ENCODE measurements around the gene GPR148.
A peak's percentile ranks its signal among the peaks of the same experiment; 100 is the strongest.

Gene GPR148

DNA sequence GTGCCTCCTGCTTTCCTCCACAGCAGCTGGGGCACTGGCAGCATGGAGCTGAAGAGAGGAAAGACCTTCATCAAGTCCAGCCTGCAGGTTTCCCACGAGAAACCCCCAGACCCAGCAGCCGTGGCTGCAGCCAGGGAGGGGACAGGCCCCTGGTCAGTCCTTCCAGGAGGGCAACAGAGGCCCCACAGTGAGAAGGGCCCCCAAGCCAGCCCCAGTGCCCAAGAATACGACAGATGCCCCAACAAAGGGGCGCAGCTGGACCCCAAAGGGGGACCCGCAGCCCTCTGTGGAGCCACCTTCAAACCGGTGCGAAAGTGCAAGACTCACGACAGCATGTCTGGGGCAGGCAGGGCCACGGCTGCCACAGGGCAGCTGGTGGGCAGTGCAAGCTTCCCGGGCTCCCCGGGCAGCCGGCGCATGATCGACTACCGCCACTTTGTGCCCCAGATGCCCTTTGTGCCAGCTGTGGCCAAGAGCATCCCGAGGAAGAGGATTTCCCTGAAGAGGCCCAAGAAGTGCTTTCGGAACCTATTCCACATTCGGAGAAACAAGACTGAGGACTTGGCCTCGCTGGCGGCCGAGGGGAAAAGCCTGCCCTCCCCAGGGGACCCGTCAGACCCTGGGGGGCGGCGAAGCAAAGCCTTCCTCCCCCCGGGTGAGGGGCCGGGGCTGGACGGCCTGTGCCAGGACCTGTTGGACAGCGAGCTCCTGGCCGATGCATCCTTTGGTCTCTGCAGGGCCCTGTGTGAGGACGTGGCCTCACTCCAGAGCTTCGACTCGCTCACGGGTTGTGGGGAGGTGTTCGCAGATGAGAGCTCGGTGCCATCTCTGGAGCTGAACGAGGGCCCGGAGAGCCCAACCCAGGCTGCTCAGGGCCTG is 33.4 kb downstream of the GPR148 start:
- H3K27ac Mint-ChIP-seq = no peak overlapping the region
- no peak for DNase-seq (ENCODE audit: low spot score in 2 of 2)
- H3K4me3 Mint-ChIP-seq = no peak overlapping the region
- no peaks in the 10 kb centered on the region for H3K36me3 Mint-ChIP-seq
- H3K9me3 Mint-ChIP-seq = no peaks in the 10 kb centered on the region
- no peak for ATAC-seq
- no peaks in the 10 kb centered on the region for H3K4me1 Mint-ChIP-seq

DNA sequence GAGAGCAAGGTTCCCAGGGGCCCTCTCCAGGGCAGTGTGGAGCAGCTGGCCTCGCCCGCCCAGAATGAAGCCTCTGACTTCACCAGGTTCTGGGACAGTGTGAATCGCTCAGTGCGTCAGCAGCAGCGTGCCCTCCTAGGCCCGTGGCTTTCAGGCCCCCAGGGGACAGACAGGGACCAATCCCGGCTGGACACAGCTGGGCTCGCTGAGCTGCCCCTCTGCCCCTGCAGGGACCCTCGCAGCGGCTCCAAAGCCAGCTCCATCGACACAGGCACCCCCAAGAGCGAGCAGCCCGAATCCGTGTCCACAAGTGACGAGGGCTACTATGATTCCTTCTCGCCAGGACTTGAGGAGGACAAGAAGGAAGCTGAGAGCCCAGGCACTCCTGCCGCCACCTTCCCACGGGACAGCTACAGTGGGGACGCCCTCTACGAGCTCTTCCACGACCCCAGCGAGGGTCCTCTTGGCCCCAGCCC is 34.1 kb downstream of the GPR148 start:
- DNase-seq (ENCODE audit: low spot score in 2 of 2) = no peak
- Mint-ChIP-seq H3K4me3 (no peak overlapping the region), H3K36me3 (no peaks in the 10 kb centered on the region), H3K9me3 (no peaks in the 10 kb centered on the region), H3K27ac (no peak overlapping the region), H3K4me1 (no peaks in the 10 kb centered on the region)
- no peak for ATAC-seq

DNA sequence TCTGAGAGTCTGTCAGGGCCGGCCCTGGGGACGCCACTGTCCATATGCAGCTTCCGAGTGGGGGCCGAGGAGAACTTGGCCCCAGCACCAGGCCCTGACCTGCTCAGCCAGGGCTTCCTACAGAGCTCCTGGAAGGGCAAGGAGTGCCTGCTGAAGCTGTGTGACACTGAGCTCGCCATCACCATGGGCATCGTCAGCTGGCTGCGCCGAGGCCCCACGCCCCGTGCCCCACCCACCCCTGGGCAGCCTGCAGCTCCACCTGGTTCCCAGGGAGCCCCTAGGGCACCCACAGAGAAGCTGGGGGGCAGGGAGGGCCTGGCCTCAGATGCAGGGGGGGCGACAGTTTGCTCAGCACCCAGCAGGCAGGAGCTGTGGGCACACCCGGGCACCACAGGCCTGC is 34.5 kb downstream of the GPR148 start:
- no peaks in the 10 kb centered on the region for H3K36me3 Mint-ChIP-seq
- no peak overlapping the region for H3K27ac Mint-ChIP-seq
- H3K4me1 Mint-ChIP-seq = no peaks in the 10 kb centered on the region
- no peak overlapping the region for H3K4me3 Mint-ChIP-seq
- no peaks in the 10 kb centered on the region for H3K9me3 Mint-ChIP-seq
- DNase-seq (ENCODE audit: low spot score in 2 of 2) = no peak
- no peak for ATAC-seq

DNA sequence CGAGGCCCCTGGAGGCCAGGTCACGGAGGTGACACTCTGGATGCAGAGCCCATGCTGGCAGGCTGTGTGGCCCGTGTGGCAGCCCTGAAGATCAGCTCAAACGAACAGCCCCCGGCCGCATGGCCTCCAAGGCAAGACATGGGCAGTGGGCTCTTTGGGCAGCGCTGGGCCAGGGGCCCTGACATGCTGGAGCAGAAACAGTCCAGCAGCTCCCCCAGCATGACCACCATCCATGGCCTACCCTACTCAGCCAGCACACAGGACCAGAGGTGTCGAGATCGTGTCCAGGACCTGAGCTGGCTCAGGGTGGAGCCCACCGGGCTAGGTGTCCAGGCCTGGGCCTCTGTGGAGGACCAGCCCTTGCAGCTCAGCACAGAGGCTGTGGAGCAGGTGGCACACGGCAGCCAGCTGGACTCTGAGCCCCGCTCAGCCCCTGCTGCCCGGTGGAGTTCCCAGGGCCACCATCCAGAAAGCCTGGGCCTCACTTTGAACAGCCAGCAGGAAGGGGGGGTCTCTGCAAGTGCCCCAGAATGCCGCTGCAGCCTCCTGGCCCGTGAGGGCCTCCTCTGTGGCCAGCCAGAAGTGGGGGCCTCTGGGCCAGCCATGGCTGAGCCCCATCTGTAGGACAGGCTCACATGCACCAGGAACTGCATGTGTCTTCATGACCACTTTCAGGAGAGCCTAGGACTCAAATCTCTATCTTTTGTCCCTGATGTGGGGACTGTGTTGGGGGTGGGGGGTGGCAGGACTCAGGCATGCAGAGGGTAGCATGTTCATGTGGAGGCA is 35.4 kb downstream of the GPR148 start:
- no peak for ATAC-seq
- no peak overlapping the region for H3K27ac Mint-ChIP-seq
- H3K9me3 Mint-ChIP-seq = no peaks in the 10 kb centered on the region
- no peaks in the 10 kb centered on the region for H3K4me1 Mint-ChIP-seq
- no peak for DNase-seq (ENCODE audit: low spot score in 2 of 2)
- no peaks in the 10 kb centered on the region for H3K36me3 Mint-ChIP-seq
- no peak overlapping the region for H3K4me3 Mint-ChIP-seq

DNA sequence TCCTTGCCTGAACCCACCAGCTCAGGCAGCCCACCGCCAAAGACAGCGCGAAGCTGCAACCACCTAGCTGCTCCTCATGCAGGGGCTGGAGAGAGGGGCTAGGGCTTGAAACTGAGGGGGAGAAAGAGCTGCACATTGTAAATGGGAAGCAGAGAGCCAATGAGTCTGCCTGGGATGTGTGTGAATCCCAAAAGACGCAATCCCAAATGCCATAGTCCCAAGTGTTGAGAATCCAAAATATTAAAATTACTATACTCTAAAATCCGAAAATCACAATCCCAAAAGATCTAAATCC is 35.9 kb downstream of the GPR148 start:
- ATAC-seq (no peak), DNase-seq (ENCODE audit: low spot score in 2 of 2) (no peak)
- no peaks in the 10 kb centered on the region for H3K4me1 Mint-ChIP-seq
- H3K27ac Mint-ChIP-seq = no peak overlapping the region
- no peak overlapping the region for H3K4me3 Mint-ChIP-seq
- no peaks in the 10 kb centered on the region for H3K36me3 Mint-ChIP-seq
- H3K9me3 Mint-ChIP-seq = no peaks in the 10 kb centered on the region

DNA sequence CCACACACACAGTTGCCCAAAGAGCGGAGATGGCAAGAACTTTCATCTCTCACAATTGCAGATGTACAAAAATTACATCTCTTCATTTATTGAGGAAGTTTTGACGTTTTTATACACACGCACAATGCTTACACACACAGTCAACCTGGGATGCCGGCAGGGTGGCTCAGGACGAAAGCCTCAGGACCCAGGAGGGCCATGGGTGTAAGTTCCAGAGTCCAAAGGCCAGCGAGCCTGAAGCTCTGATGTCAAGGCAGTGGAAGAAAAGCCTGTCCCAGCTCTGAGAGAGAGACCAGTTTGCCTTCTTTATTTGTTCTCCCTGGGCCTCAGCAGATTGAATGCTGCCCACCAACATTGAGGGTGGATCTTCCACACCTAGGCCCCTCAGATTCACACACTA is 36.6 kb downstream of the GPR148 start:
- no peaks in the 10 kb centered on the region for H3K9me3 Mint-ChIP-seq
- no peak overlapping the region for H3K27ac Mint-ChIP-seq
- H3K4me3 Mint-ChIP-seq = no peak overlapping the region
- DNase-seq (ENCODE audit: low spot score in 2 of 2) = no peak
- no peaks in the 10 kb centered on the region for H3K36me3 Mint-ChIP-seq
- ATAC-seq = no peak
- H3K4me1 Mint-ChIP-seq = no peaks in the 10 kb centered on the region

DNA sequence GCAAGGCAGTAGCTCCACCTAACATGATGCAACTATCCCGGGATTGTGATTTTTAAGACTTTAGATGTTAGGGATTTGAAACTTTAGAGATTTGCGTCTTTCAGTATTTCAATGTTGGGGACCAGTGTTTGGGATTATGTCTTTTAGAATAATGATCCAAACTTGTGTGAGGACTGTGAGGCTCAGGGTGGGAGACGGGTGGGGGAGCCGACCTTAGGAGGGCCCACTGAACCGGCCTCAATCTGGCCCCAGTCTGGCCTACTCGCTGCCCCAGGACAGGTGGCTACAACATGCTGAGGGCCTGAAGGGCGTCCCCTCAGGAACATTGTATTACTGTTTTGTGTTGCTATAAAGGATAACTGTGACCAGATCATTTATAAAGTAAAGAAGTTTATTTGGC is 37.2 kb downstream of the GPR148 start:
- Mint-ChIP-seq H3K4me1 (no peaks in the 10 kb centered on the region), H3K9me3 (no peaks in the 10 kb centered on the region), H3K4me3 (no peak overlapping the region), H3K36me3 (no peaks in the 10 kb centered on the region), H3K27ac (no peak overlapping the region)
- DNase-seq (ENCODE audit: low spot score in 2 of 2) (no peak), ATAC-seq (no peak)

DNA sequence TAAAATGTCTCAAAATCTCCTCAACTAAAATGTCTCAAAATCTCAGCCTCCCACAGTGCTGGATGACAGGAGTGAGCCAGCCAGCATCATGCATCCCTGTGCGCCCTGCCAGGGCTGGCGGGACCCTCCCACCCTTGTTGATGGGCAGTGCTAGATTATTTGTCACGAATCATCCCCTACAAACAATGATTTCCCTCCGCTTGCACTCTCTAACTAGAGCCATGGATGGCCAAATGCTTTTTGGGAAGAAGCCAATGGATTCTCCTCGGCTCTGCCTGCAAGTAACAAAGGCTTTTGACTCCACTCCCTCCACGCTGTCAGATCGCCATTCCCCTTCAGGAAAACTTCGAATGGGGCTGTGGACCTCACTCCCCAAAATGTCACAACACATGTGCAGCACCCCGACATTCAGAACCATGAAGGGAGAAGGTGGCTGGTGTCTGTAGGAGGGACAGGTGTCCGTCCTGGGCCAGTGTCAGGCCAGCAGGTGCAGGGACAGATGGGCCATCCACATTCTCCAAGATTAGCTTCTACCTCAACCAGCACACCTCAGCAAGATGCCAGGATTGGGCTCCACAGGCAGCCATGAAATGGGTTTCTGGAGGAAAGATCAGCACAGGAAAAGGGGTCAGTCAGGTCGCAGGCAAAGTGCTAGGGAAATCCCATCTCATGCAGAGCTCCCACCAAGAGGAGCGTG is 38.0 kb downstream of the GPR148 start:
- Mint-ChIP-seq H3K36me3 (no peaks in the 10 kb centered on the region), H3K9me3 (no peaks in the 10 kb centered on the region), H3K4me1 (no peaks in the 10 kb centered on the region), H3K4me3 (no peak overlapping the region), H3K27ac (no peak overlapping the region)
- ATAC-seq (no peak), DNase-seq (ENCODE audit: low spot score in 2 of 2) (no peak)

DNA sequence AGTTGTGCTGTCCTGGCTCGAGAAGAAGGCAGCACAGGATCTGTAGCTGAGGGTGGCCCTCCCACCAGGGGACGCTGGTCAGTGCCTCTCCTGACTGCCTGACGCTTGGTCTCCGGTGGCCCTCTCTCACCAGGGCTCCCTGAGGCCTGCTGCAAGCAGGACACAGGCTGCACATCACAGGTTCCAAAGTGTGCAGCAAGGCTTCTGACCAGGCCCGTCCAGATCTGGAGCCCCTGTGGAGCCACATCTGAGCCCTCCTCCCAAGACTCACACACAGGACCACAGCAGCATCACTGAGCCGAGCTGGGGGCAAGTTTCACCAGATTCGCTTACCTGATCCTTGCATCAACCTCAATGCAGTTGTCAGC is 38.5 kb downstream of the GPR148 start:
- Mint-ChIP-seq H3K4me3 (no peak overlapping the region), H3K36me3 (no peaks in the 10 kb centered on the region), H3K4me1 (no peaks in the 10 kb centered on the region), H3K27ac (no peak overlapping the region), H3K9me3 (no peaks in the 10 kb centered on the region)
- DNase-seq (ENCODE audit: low spot score in 2 of 2) (no peak), ATAC-seq (peak; percentile 15)

DNA sequence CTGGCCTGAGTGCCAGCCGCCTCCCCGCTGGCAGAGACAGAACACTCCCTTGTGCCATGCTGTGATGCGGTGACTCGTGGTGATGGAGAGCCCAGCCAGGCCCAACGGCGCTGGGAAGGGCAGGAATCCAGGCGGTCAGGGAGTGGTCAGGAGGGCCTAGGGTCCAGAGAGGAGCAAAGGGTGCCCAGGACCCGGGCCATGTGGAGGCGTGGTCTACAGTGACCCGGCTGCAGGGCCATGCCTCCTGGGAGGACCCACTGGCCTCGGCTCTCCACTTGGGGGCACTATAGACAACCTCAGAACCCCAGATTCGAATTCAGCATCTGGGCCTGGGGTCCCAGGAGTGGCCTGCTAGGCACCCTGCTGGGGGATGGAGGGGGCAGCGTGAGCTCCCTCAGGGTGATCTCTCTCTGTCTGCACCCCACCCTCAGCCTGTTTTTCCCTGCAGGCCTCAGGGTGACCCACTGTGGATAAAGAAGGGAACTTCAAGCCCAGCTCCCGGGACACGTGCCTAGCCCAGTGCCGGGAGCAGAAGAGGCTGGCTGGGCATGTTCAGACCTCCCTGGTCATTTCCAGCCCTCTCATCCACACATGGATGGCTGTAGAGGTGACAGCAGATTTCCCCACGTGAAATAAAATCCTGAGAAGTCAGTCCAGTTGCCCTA is 39.5 kb downstream of the GPR148 start:
- ATAC-seq = peak; percentile 25
- DNase-seq (ENCODE audit: low spot score in 2 of 2) = no peak
- Mint-ChIP-seq H3K4me3 (no peak overlapping the region), H3K9me3 (no peaks in the 10 kb centered on the region), H3K4me1 (no peaks in the 10 kb centered on the region), H3K36me3 (no peaks in the 10 kb centered on the region), H3K27ac (no peak overlapping the region)

DNA sequence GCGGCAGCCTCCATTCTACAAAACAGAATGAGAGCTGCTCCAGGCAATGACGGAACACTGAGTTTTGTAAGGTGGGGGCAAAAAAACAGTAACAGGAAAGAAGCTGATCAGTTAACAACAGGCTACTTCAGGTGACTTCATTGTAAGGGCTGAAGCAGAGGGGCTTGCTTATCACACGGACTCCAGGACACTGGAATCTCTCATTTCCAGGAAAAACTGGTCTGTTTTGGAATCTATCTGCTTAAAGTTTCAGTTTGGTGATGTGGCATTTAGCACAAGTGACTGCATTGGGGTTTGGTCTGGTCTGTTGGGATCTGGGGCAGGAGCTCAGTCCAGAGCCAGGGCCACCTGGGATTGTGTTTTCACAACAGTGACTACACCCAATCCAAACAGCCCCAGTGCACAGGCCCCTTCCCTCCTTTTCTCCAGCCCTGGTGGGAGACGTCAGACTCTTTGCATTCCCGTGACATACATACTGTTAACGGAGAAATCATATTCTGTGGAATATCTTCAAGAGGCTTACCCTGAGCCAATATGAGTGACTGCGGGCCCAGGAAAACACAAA is 40.6 kb downstream of the GPR148 start:
- no peaks in the 10 kb centered on the region for H3K4me1 Mint-ChIP-seq
- H3K4me3 Mint-ChIP-seq = no peak overlapping the region
- no peak for ATAC-seq
- H3K36me3 Mint-ChIP-seq = no peaks in the 10 kb centered on the region
- no peak for DNase-seq (ENCODE audit: low spot score in 2 of 2)
- no peak overlapping the region for H3K27ac Mint-ChIP-seq
- H3K9me3 Mint-ChIP-seq = no peaks in the 10 kb centered on the region

DNA sequence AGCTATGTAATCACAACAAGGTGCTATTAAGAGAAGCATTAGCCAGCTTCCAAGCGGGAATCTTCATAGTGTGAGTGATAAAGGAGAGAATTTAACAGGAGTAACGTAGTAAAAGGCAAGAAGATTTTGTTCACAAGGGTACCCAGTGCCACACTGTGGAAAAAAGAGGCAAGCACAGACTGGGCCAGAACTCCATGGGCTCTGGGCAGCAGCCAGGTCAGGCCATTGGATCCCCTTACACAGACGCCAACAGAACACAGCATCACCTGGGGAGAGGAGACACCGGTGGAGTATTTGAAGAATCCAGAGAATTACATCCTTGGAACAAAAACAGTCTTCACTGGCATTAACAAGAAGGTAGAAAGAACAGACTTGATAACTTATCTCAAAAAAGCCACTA is 47.7 kb downstream of the GPR148 start:
- no peak for ATAC-seq
- Mint-ChIP-seq H3K4me3 (no peak overlapping the region), H3K36me3 (no peaks in the 10 kb centered on the region), H3K27ac (no peak overlapping the region), H3K9me3 (no peaks in the 10 kb centered on the region), H3K4me1 (no peaks in the 10 kb centered on the region)
- DNase-seq (ENCODE audit: low spot score in 2 of 2) = no peak

DNA sequence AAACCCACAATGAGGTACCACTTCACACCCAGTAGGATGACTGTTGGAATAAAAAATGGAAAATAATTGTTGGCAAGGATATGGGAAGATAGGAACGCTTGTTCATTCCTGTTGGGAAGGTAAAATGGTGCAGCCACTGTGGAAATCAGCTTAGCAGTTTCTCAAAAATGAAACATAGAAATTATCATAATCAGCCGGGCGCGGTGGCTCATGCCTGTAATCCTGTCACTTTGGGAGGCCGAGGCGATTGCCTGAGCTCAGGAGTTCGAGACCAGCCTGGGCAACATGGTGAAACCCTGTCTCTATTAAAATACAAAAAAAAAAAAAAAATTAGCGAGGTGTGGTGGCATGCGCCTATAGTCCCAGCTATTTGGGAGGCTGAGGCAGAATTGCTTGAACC is 49.9 kb downstream of the GPR148 start:
- no peak overlapping the region for H3K27ac Mint-ChIP-seq
- ATAC-seq = no peak
- no peak for DNase-seq (ENCODE audit: low spot score in 2 of 2)

More for the DNA sequence above, 49.9 kb downstream of the GPR148 start:
- Mint-ChIP-seq H3K4me1 (no peaks in the 10 kb centered on the region), H3K4me3 (no peak overlapping the region), H3K36me3 (no peaks in the 10 kb centered on the region), H3K9me3 (no peaks in the 10 kb centered on the region)

All from stimulated activated effector memory CD8-positive, alpha-beta T cell treated with anti-CD3 and anti-CD28 coated beads, Interleukin-12 subunit alpha, Interleukin-12 subunit beta, amount 100 ng/mL, for 72 hours (primary cell).